Measurements from ENCODE around the gene NFKBIE. TPM values are rescaled to one million over a fixed set of nuclear protein-coding genes. Genes with fewer than 3 reads are reported as not detected.

NFKBIE gene
- total RNA-seq, 1 donor from 2014 or later, result 6.3 TPM

DNA sequence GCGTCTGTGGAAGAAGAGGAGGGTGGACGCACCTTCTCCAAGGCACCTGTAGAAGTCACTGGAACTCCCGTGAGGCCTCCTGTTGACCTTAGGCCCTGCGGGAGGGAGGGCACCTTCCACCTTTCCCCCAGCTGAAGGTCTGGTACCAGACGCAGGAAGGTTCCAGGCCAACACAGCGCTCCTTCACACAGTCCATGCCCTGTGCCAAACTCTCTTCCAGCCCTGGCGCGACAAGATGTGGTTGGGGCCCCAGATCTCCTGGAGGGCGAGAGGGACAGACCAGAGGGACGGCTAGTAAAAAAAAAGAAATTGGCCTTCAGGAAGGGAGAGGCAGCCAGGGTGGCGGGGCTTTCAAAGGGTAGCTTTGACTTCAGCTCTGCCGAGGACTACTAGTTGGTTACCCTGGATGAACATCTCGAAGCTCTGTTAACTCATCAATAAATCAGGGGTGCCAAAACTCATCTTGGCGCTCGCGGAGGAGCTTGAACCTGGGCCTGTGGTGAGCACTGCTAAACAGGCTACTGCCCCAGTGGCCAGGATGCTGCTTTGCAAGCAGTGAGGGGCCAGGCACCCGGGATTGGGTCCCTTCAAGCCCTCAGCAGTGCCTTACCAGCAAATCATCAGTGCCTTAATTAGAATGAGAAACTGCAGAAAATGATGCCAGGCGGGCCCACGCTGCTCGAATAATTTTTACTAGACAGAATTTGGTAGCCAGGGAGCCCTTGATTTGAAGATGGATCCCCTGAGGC is 32.9 kb upstream of the NFKBIE start:
- Histone ChIP-seq H3K4me1 (ENCODE audit: control insufficient read depth in 3 of 3, insufficient read depth in 3 of 3, low read length in 3 of 3) (peaks cover 10 to 22% (median 18%) of the 10 kb centered on the region in 3 donors), H3K9me3 (ENCODE audit: control insufficient read depth in 3 of 3, low read length in 3 of 3) (no peaks in the 10 kb centered on the region), H3K27ac (ENCODE audit: low read depth, low read length) (no peak overlapping the region), H3K4me3 (ENCODE audit: low read length in 3 of 3) (peak overlapping the region in 2 of 3 donors; percentile 45 to 64), H3K36me3 (ENCODE audit: control insufficient read depth in 3 of 3, insufficient read depth in 3 of 3, low read length in 3 of 3) (peaks cover 26 to 31% (median 28%) of the 10 kb centered on the region in 3 donors), H3K9ac (ENCODE audit: low read depth in 1 of 3, low read length in 3 of 3) (peak overlapping the region in 2 of 3 donors; percentile 32 to 54), H3K27me3 (ENCODE audit: control insufficient read depth in 3 of 3, insufficient read depth in 3 of 3, low read length in 3 of 3) (peaks cover 34 to 41% (median 41%) of the 10 kb centered on the region in 3 donors)

- peaks cover 10 to 22% (median 18%) of the 10 kb centered on the region in 3 donors for H3K4me1 ChIP-seq (ENCODE audit: control insufficient read depth in 3 of 3, insufficient read depth in 3 of 3, low read length in 3 of 3)
- peaks cover 41 to 50% (median 49%) of the 10 kb centered on the region in 3 donors for H3K27me3 ChIP-seq (ENCODE audit: control insufficient read depth in 3 of 3, insufficient read depth in 3 of 3, low read length in 3 of 3)
- H3K4me3 ChIP-seq (ENCODE audit: low read length in 3 of 3), result peak overlapping the region; percentile 15 to 64 (median 58)
- H3K27ac ChIP-seq (ENCODE audit: low read depth, low read length), result no peak overlapping the region
- no peaks in the 10 kb centered on the region for H3K9me3 ChIP-seq (ENCODE audit: control insufficient read depth in 3 of 3, low read length in 3 of 3)
- H3K36me3 ChIP-seq (ENCODE audit: control insufficient read depth in 3 of 3, insufficient read depth in 3 of 3, low read length in 3 of 3), result peaks cover 18 to 22% (median 19%) of the 10 kb centered on the region in 3 donors
- peak overlapping the region in 2 of 3 donors; percentile 32 to 57 for H3K9ac ChIP-seq (ENCODE audit: low read depth in 1 of 3, low read length in 3 of 3)
Observed at GRCh38 chr6:44297063-44298038, 32.0 kb upstream of the NFKBIE start.

GRCh38 chr6:44294832-44295791 is 29.8 kb upstream of the NFKBIE start:
- Histone ChIP-seq H3K9ac (ENCODE audit: low read depth in 1 of 3, low read length in 3 of 3) (no peak overlapping the region), H3K4me1 (ENCODE audit: control insufficient read depth in 3 of 3, insufficient read depth in 3 of 3, low read length in 3 of 3) (peaks cover 10 to 22% (median 18%) of the 10 kb centered on the region in 3 donors), H3K27me3 (ENCODE audit: control insufficient read depth in 3 of 3, insufficient read depth in 3 of 3, low read length in 3 of 3) (peaks cover 60 to 70% (median 67%) of the 10 kb centered on the region in 3 donors), H3K9me3 (ENCODE audit: control insufficient read depth in 3 of 3, low read length in 3 of 3) (no peaks in the 10 kb centered on the region), H3K36me3 (ENCODE audit: control insufficient read depth in 3 of 3, insufficient read depth in 3 of 3, low read length in 3 of 3) (peaks cover 0 to under 1% (median under 1%) of the 10 kb centered on the region in 3 donors), H3K4me3 (ENCODE audit: low read length in 3 of 3) (no peak overlapping the region), H3K27ac (ENCODE audit: low read depth, low read length) (no peak overlapping the region)

DNA sequence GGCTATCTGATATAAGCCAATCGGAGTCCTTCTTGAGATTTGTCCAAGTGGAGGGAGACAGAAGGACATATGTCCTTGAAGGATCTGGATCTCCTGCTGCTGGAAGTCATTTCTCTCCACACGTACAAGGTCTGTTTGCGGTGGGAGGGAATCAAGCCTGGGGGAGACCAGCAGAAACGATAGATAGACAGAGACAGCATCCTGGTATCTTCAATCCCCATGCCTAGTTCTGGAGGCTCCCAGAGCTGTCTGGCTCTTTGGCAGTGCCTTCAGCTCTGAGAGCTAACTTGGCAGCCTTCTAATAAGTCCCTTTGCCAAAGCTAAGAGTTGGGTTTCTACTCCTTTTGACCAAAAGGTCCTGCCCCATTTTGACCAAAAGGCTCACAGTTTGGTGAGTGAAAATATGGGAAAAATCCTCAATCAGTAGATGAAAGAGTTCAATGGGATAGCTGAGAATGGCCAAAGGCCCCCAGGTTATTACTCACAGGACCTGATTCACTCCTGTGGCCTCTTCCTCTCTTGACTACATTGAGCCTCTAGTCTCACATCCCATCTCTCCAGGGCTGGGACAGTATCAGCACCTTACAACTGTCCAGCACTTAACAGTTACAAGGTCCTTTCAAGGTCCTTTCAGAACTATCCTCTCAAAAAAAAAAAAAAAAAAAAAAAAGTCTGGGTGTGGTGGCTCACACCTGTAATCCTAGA is 27.5 kb upstream of the NFKBIE start:
- Histone ChIP-seq H3K9ac (ENCODE audit: low read depth in 1 of 3, low read length in 3 of 3) (no peak overlapping the region), H3K9me3 (ENCODE audit: control insufficient read depth in 3 of 3, low read length in 3 of 3) (no peaks in the 10 kb centered on the region), H3K36me3 (ENCODE audit: control insufficient read depth in 3 of 3, insufficient read depth in 3 of 3, low read length in 3 of 3) (no peaks in the 10 kb centered on the region), H3K27me3 (ENCODE audit: control insufficient read depth in 3 of 3, insufficient read depth in 3 of 3, low read length in 3 of 3) (peaks cover 68 to 81% (median 73%) of the 10 kb centered on the region in 3 donors), H3K4me1 (ENCODE audit: control insufficient read depth in 3 of 3, insufficient read depth in 3 of 3, low read length in 3 of 3) (peaks cover 7 to 17% (median 15%) of the 10 kb centered on the region in 3 donors), H3K27ac (ENCODE audit: low read depth, low read length) (no peak overlapping the region), H3K4me3 (ENCODE audit: low read length in 3 of 3) (no peak overlapping the region)

GRCh38 chr6:44291841-44292240 is 26.5 kb upstream of the NFKBIE start:
- H3K9me3 ChIP-seq (ENCODE audit: control insufficient read depth in 3 of 3, low read length in 3 of 3), result no peaks in the 10 kb centered on the region
- H3K27ac ChIP-seq (ENCODE audit: low read depth, low read length), result no peak overlapping the region
- H3K4me1 ChIP-seq (ENCODE audit: control insufficient read depth in 3 of 3, insufficient read depth in 3 of 3, low read length in 3 of 3), result peaks cover 0 to 9% (median 8%) of the 10 kb centered on the region in 3 donors
- no peaks in the 10 kb centered on the region for H3K36me3 ChIP-seq (ENCODE audit: control insufficient read depth in 3 of 3, insufficient read depth in 3 of 3, low read length in 3 of 3)
- H3K4me3 ChIP-seq (ENCODE audit: low read length in 3 of 3), result no peak overlapping the region
- no peak overlapping the region for H3K9ac ChIP-seq (ENCODE audit: low read depth in 1 of 3, low read length in 3 of 3)
- H3K27me3 ChIP-seq (ENCODE audit: control insufficient read depth in 3 of 3, insufficient read depth in 3 of 3, low read length in 3 of 3), result peaks cover 68 to 79% (median 73%) of the 10 kb centered on the region in 3 donors

GRCh38 chr6:44289726-44290260 is 24.4 kb upstream of the NFKBIE start:
- Histone ChIP-seq H3K4me1 (ENCODE audit: control insufficient read depth in 3 of 3, insufficient read depth in 3 of 3, low read length in 3 of 3) (no peaks in the 10 kb centered on the region), H3K36me3 (ENCODE audit: control insufficient read depth in 3 of 3, insufficient read depth in 3 of 3, low read length in 3 of 3) (no peaks in the 10 kb centered on the region), H3K9me3 (ENCODE audit: control insufficient read depth in 3 of 3, low read length in 3 of 3) (no peaks in the 10 kb centered on the region), H3K9ac (ENCODE audit: low read depth in 1 of 3, low read length in 3 of 3) (no peak overlapping the region), H3K27me3 (ENCODE audit: control insufficient read depth in 3 of 3, insufficient read depth in 3 of 3, low read length in 3 of 3) (peaks cover 47 to 72% (median 69%) of the 10 kb centered on the region in 3 donors), H3K4me3 (ENCODE audit: low read length in 3 of 3) (no peak overlapping the region), H3K27ac (ENCODE audit: low read depth, low read length) (no peak overlapping the region)

- H3K27ac ChIP-seq (ENCODE audit: low read depth, low read length), result no peak overlapping the region
- no peaks in the 10 kb centered on the region for H3K4me1 ChIP-seq (ENCODE audit: control insufficient read depth in 3 of 3, insufficient read depth in 3 of 3, low read length in 3 of 3)
- no peak overlapping the region for H3K4me3 ChIP-seq (ENCODE audit: low read length in 3 of 3)
- H3K9ac ChIP-seq (ENCODE audit: low read depth in 1 of 3, low read length in 3 of 3), result no peak overlapping the region
- H3K9me3 ChIP-seq (ENCODE audit: control insufficient read depth in 3 of 3, low read length in 3 of 3), result no peaks in the 10 kb centered on the region
- H3K36me3 ChIP-seq (ENCODE audit: control insufficient read depth in 3 of 3, insufficient read depth in 3 of 3, low read length in 3 of 3), result no peaks in the 10 kb centered on the region
- H3K27me3 ChIP-seq (ENCODE audit: control insufficient read depth in 3 of 3, insufficient read depth in 3 of 3, low read length in 3 of 3), result peaks cover 29 to 70% (median 54%) of the 10 kb centered on the region in 3 donors
Observed at GRCh38 chr6:44286747-44287146, 21.4 kb upstream of the NFKBIE start.

GRCh38 chr6:44286285-44286565 is 20.9 kb upstream of the NFKBIE start:
- Histone ChIP-seq H3K9ac (ENCODE audit: low read depth in 1 of 3, low read length in 3 of 3) (no peak overlapping the region), H3K9me3 (ENCODE audit: control insufficient read depth in 3 of 3, low read length in 3 of 3) (no peaks in the 10 kb centered on the region), H3K36me3 (ENCODE audit: control insufficient read depth in 3 of 3, insufficient read depth in 3 of 3, low read length in 3 of 3) (no peaks in the 10 kb centered on the region), H3K4me3 (ENCODE audit: low read length in 3 of 3) (no peak overlapping the region), H3K27ac (ENCODE audit: low read depth, low read length) (no peak overlapping the region), H3K27me3 (ENCODE audit: control insufficient read depth in 3 of 3, insufficient read depth in 3 of 3, low read length in 3 of 3) (peaks cover 25 to 65% (median 48%) of the 10 kb centered on the region in 3 donors), H3K4me1 (ENCODE audit: control insufficient read depth in 3 of 3, insufficient read depth in 3 of 3, low read length in 3 of 3) (no peaks in the 10 kb centered on the region)
